Calu3 (cell line): ENCODE data around the gene PROM2. TPM values are rescaled to one million over a fixed set of nuclear protein-coding genes. Genes with fewer than 3 reads are reported as not detected.

Experiments used
- BruUV-seq: library from RNA; stranded (reverse); fragments of 400-500 nt; replicated peaks from 2 replicates; lab custom pipeline; 2021; lab: Mats Ljungman, UMichigan
- CTCF ChIA-PET: fragments of 300-600 bp; sonication (Branson Sonifier 250); formaldehyde crosslinking; loops from one replicate; lab custom pipeline; 2022; ENCODE audit warnings: antibody characterized with exemption; lab: Charles Lee
- DNase-seq: peaks from one replicate; pipeline ENCODE4 v3.0.0; 2022
- H3K27ac Mint-ChIP-seq: one replicate; pipeline ENCODE4 v1.8.0; 2022; ENCODE audit warnings: mixed read lengths; ENCODE audit not compliant: unreplicated experiment
- H3K27me3 Mint-ChIP-seq: one replicate; pipeline ENCODE4 v1.8.0; 2022; ENCODE audit warnings: mixed read lengths; ENCODE audit not compliant: unreplicated experiment
- H3K36me3 Mint-ChIP-seq: one replicate; pipeline ENCODE4 v1.8.0; 2022; ENCODE audit warnings: mild to moderate bottlenecking, moderate library complexity, mixed read lengths; ENCODE audit not compliant: insufficient read depth, unreplicated experiment
- H3K4me1 Mint-ChIP-seq: one replicate; pipeline ENCODE4 v1.8.0; 2022; ENCODE audit warnings: mild to moderate bottlenecking, low read depth, mixed read lengths; ENCODE audit not compliant: unreplicated experiment
- H3K4me3 Mint-ChIP-seq: one replicate; pipeline ENCODE4 v1.8.0; 2022; ENCODE audit warnings: mild to moderate bottlenecking, low read depth, moderate library complexity, mixed read lengths; ENCODE audit not compliant: unreplicated experiment
- H3K9me3 Mint-ChIP-seq: one replicate; pipeline ENCODE4 v1.8.0; 2022; ENCODE audit warnings: low read depth, mixed read lengths; ENCODE audit not compliant: unreplicated experiment
- CTCF ChIP-seq: fragments of 200-600 bp; IDR thresholded peaks from one replicate; pipeline ENCODE4 v1.8.0; 2022; ENCODE audit warnings: antibody characterized with exemption; ENCODE audit not compliant: unreplicated experiment
- intact Hi-C: fragments of 100-400 bp; cut with micrococcal nuclease; formaldehyde crosslinking; loops from one replicate; pipeline ENCODE4 v1.10.0; 2022; ENCODE audit not compliant: unreplicated experiment
- total RNA-seq: library from RNA; stranded (reverse); gene quantifications from 2 replicates; pipeline ENCODE4 v1.2.3, GENCODE V29; 2022

Gene PROM2
- total RNA-seq, 1 experiment from 2014 or later: 24.7 TPM

- TF ChIP-seq CTCF: no peak
- no TSS peak for BruUV-seq
- Mint-ChIP-seq H3K9me3 (no peaks in the 10 kb centered on the region), H3K4me3 (no peak overlapping the region), H3K27ac (no peak overlapping the region), H3K27me3 (peaks cover 29% of the 10 kb centered on the region), H3K4me1 (peaks cover 14% of the 10 kb centered on the region), H3K36me3 (no peaks in the 10 kb centered on the region)
- no peak for DNase-seq
- CTCF ChIA-PET: no interaction called here
- intact Hi-C loops: no loop called here
Measured at GRCh38 chr2:95303191-95303919, 29.1 kb downstream of the PROM2 start.

- Mint-ChIP-seq H3K9me3 (no peaks in the 10 kb centered on the region), H3K4me1 (peaks cover 14% of the 10 kb centered on the region), H3K27ac (no peak overlapping the region), H3K27me3 (peaks cover 23% of the 10 kb centered on the region), H3K4me3 (no peak overlapping the region), H3K36me3 (no peaks in the 10 kb centered on the region)
- intact Hi-C loops: no loop called here
- peak; percentile 18 for DNase-seq
- CTCF ChIA-PET: no interaction called here
- no peak for TF ChIP-seq CTCF
- no TSS peak for BruUV-seq
Measured at GRCh38 chr2:95305380-95306061, 31.3 kb downstream of the PROM2 start.

- no peaks in the 10 kb centered on the region for H3K36me3 Mint-ChIP-seq
- no TSS peak for BruUV-seq
- CTCF ChIA-PET: no interaction called here
- intact Hi-C loops: no loop called here
- peaks cover 22% of the 10 kb centered on the region for H3K4me1 Mint-ChIP-seq
- no peak for DNase-seq
- no peaks in the 10 kb centered on the region for H3K9me3 Mint-ChIP-seq
- no peak overlapping the region for H3K4me3 Mint-ChIP-seq
- no peak for TF ChIP-seq CTCF
- H3K27ac Mint-ChIP-seq: no peak overlapping the region
- peaks cover 32% of the 10 kb centered on the region for H3K27me3 Mint-ChIP-seq
Measured at GRCh38 chr2:95306336-95306895, 32.2 kb downstream of the PROM2 start.

- TF ChIP-seq CTCF: no peak
- BruUV-seq: no TSS peak
- Mint-ChIP-seq H3K36me3 (no peaks in the 10 kb centered on the region), H3K27me3 (peaks cover 35% of the 10 kb centered on the region), H3K4me3 (no peak overlapping the region), H3K4me1 (peaks cover 23% of the 10 kb centered on the region), H3K9me3 (no peaks in the 10 kb centered on the region), H3K27ac (no peak overlapping the region)
- CTCF ChIA-PET: no interaction called here
- intact Hi-C loops: no loop called here
- DNase-seq: no peak
Measured at GRCh38 chr2:95307036-95307435, 32.8 kb downstream of the PROM2 start.
